ENCODE results near the gene PLA2G4D. TPM values are rescaled to one million over a fixed set of nuclear protein-coding genes. Genes with fewer than 3 reads are reported as not detected.

The PLA2G4D gene
- total RNA-seq, 1 donor from 2014 or later = not detected

DNA sequence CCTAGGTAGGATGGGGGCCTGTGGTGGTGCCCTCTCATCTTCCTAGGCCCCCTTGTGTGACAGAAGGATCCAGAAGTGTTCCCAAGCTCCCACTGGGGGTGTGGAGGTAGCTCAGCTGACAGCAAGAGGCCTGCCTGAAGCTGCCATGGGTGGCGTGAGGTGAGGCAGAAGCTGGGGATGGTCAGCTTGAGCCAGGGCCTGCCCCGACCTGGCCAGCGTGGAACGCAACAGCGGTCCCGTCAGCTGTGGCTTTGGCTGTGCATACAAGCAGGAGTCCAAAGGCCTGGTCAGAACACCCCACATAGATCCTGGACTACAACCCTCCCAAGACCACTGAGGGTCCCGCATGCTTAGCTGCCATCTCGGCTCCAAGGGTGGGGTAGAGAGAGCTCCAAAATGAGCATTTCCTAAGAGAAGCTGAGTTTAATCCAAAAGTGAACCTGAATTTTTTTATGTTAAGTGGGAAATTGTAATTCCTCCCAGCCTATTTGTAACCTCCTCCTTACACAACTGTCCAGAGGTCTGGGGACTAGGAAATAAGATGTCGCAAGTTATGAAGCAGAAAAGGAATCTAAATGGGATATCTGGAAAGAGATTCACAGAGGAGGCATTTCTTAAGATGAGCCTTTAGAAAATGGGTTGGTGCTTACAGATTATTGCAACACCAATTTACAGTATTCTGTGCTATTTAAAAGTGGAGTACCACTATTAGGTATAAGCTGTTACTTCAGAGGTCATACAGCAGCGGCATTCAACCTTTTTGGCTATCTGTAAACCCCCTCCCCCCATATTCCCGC, 9.9 kb upstream of the PLA2G4D start:
- Mint-ChIP-seq H3K27me3 (ENCODE audit: unreplicated experiment) (peaks cover 1% of the 10 kb centered on the region), H3K4me1 (ENCODE audit: low read depth, unreplicated experiment) (no peaks in the 10 kb centered on the region), H3K36me3 (ENCODE audit: unreplicated experiment) (no peaks in the 10 kb centered on the region), H3K4me3 (ENCODE audit: unreplicated experiment) (no peak overlapping the region), H3K9me3 (ENCODE audit: unreplicated experiment) (no peaks in the 10 kb centered on the region), H3K27ac (ENCODE audit: unreplicated experiment) (no peak overlapping the region)
- no peak for DNase-seq
- TF ChIP-seq, protein P1, sequence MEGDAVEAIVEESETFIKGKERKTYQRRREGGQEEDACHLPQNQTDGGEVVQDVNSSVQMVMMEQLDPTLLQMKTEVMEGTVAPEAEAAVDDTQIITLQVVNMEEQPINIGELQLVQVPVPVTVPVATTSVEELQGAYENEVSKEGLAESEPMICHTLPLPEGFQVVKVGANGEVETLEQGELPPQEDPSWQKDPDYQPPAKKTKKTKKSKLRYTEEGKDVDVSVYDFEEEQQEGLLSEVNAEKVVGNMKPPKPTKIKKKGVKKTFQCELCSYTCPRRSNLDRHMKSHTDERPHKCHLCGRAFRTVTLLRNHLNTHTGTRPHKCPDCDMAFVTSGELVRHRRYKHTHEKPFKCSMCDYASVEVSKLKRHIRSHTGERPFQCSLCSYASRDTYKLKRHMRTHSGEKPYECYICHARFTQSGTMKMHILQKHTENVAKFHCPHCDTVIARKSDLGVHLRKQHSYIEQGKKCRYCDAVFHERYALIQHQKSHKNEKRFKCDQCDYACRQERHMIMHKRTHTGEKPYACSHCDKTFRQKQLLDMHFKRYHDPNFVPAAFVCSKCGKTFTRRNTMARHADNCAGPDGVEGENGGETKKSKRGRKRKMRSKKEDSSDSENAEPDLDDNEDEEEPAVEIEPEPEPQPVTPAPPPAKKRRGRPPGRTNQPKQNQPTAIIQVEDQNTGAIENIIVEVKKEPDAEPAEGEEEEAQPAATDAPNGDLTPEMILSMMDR (IDR thresholded peaks at IDR 0.05; ENCODE audit: partially characterized antibody, unreplicated experiment) = no peak

DNA sequence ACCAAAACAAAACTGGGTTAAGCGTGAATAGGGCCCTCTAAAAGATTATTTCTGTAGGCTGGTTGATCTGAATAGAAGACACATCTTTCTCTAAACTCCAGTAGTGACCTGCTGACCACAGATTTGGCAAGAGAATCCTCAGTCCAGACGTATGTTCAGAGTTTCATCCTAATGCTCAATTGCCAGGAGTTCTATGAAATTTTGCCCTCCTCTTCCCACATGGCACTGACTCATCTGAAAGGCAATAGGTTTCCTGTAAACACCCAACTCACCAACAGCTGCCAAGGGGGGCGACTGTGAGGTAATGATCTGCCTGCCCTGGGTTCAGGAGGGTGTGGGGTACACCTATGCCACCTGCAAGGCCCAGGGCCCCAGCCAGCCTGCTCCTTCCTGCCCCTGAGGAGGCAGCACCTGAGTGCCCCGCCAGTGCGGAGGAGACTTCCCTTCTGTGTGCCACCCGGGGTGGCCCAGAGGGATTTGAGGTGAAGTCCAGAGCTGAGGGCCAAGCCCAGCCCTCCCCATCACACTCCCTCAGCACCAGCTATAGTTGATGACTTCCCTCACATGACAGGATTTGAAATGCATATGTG, 8.4 kb upstream of the PLA2G4D start:
- no peaks in the 10 kb centered on the region for H3K36me3 Mint-ChIP-seq (ENCODE audit: unreplicated experiment)
- H3K4me3 Mint-ChIP-seq (ENCODE audit: unreplicated experiment) = no peak overlapping the region
- TF ChIP-seq, protein P1 (IDR thresholded peaks at IDR 0.05; ENCODE audit: partially characterized antibody, unreplicated experiment) = no peak
- no peaks in the 10 kb centered on the region for H3K27me3 Mint-ChIP-seq (ENCODE audit: unreplicated experiment)
- no peak overlapping the region for H3K27ac Mint-ChIP-seq (ENCODE audit: unreplicated experiment)
- no peak for DNase-seq
- H3K4me1 Mint-ChIP-seq (ENCODE audit: low read depth, unreplicated experiment) = no peaks in the 10 kb centered on the region
- no peaks in the 10 kb centered on the region for H3K9me3 Mint-ChIP-seq (ENCODE audit: unreplicated experiment)

DNA sequence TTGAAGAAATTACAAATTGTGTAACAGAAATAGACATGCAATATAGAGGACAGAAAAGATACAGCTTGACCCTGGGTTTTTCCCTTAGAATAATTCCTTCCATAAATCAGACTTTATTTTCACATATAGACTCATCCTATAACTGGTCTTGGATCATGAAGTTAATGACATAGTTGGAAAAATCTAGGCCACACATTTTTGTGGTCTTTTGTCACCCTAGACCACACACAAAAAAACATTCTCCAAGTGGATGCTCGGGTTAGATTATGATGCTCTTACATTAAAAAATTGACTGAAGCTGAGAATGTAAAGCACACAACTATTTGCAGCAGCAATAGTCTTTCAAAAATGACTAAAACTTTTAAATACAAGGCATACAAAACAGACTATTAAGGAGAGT, 7.5 kb upstream of the PLA2G4D start:
- no peak overlapping the region for H3K4me3 Mint-ChIP-seq (ENCODE audit: unreplicated experiment)
- H3K27ac Mint-ChIP-seq (ENCODE audit: unreplicated experiment) = no peak overlapping the region
- H3K4me1 Mint-ChIP-seq (ENCODE audit: low read depth, unreplicated experiment) = no peaks in the 10 kb centered on the region
- TF ChIP-seq, protein P1 (IDR thresholded peaks at IDR 0.05; ENCODE audit: partially characterized antibody, unreplicated experiment) = no peak
- no peaks in the 10 kb centered on the region for H3K36me3 Mint-ChIP-seq (ENCODE audit: unreplicated experiment)
- no peaks in the 10 kb centered on the region for H3K27me3 Mint-ChIP-seq (ENCODE audit: unreplicated experiment)
- no peak for DNase-seq
- no peaks in the 10 kb centered on the region for H3K9me3 Mint-ChIP-seq (ENCODE audit: unreplicated experiment)

DNA sequence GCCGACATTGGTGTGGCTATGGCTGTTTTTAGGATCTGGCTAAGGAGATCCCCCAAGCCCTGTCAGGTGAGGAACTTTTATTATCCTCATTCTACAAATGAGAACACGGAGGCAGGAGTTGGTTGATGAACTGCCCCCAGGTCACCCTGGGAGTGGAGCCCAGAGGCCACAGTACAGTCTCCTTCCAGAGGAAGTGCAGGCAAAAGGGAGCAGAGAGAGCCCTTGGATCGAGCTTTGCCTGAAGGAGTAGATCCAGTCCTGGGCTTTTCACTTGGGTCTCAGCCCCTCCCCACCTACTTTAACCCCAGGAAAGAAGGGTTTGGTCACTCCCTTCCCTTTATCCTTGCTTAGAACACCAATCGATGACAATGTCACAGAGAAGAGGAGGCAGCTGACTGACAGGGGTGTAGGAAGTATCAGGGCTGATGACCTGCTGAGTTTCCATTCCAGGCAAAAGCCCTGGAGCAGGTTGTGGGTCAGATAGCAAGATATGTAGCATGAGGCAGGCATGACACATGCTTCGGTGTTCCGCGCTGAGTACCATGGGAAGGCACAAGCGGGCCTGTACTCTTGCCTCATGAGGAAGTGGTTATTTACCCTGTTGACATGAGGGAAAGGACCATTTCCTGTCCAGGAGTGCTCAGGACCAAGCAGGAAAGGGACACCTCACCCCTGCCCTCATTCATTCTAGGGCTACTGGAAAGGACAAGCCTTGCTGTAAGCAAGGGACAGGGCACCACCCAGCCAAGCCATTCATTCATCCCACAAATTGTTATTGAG, 5.8 kb upstream of the PLA2G4D start:
- no peak overlapping the region for H3K4me3 Mint-ChIP-seq (ENCODE audit: unreplicated experiment)
- no peak for DNase-seq
- H3K27ac Mint-ChIP-seq (ENCODE audit: unreplicated experiment) = no peak overlapping the region
- H3K4me1 Mint-ChIP-seq (ENCODE audit: low read depth, unreplicated experiment) = no peaks in the 10 kb centered on the region
- H3K9me3 Mint-ChIP-seq (ENCODE audit: unreplicated experiment) = no peaks in the 10 kb centered on the region
- H3K27me3 Mint-ChIP-seq (ENCODE audit: unreplicated experiment) = no peaks in the 10 kb centered on the region
- H3K36me3 Mint-ChIP-seq (ENCODE audit: unreplicated experiment) = no peaks in the 10 kb centered on the region
- TF ChIP-seq, protein P1 (IDR thresholded peaks at IDR 0.05; ENCODE audit: partially characterized antibody, unreplicated experiment) = no peak
